T-helper 2 cell (primary cell): Measurements from ENCODE around the gene LGR4.

ENCODE experiments used
- DNase-seq, 5 experiments: peaks; one replicate each; pipeline versions ENCODE4 v3.0.0 to v3.0.0-alpha.2; 2012 to 2022

LGR4 gene

DNA sequence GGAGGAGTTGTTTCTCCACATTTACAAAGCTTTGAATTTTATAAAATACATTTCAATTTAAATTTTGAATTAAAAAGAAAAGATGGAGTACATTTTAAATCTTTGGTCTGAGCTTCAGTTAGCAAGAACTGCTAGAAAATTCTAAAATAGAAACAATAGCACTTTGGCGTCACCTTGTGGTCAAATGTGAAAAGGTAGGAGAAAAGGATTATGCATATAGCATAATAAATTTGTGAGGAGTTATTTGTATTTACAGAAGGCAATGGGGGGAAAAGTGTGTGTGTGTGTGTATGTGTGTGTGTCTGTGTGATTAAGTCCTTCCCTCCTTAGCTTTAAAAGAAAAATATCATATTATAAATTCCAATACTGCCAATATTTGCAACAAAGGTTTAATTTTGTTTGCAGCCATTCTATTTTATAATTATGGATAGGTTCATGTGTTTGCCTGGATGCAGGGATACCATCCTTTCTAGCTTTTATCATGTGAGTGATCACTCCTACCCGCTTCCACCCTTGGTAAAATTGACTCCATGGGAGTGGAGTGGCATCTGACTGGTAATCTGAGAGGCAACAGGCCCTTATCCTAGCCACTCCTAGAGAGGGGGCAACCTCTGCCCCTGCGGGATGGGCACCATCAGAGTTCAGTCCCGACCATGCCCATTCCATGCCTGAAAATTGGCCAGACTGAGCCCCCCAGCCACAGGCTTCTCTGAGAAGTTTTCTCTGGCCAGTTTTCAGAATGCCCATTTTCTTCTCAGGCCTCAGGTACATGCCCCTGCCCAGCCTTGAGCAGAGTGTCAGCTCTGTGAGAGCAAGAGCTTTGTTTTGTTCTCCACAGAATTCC, 13.6 kb upstream of the LGR4 start:
- DNase-seq, result peak in 2 of 5 experiments; percentile 28 to 51

DNA sequence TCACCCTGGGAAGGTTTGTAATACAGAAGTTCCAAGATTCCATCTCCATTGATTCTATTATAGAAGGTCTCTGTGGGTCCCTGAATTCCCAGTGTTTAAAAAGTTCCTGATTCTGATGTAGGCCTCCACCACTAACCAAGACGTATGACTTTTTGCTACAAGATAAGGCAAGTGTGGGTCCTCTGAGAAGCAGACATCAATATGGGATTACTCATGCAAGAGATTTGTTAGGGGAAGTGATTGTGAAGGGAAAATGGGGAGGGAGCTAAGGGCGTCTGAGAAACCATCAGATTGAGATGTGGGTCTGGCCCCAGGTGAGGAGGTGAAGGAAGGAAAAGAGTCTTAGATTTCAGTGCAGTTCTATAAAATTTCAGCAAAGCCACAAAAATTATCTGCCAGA, 10.2 kb upstream of the LGR4 start:
- no peak for DNase-seq

DNA sequence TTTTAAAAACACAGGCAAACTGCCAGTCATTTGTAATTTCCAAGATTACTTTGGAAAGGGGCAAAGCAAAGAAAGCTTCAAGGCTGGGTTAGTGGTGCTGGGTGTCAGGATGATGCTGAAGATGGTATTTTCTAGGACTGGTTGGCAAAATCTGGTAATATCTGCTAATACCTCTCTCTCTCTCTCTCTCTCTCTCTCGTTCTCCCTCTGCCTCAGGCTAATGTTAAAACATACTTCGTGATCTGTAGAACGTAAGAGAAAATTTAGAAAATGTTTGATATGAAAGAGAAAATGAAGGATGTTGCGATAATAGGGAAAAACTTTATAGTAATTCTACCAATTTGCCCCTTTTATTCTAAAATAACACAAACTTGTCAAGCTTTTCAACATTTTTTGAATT, 9.4 kb upstream of the LGR4 start:
- DNase-seq, result no peak

- DNase-seq, result no peak
Measured at GRCh38 chr11:27477831-27478230, 5.2 kb upstream of the LGR4 start.

- DNase-seq, result no peak
Measured at GRCh38 chr11:27477243-27477642, 4.7 kb upstream of the LGR4 start.

GRCh38 chr11:27475622-27476021, 3.0 kb upstream of the LGR4 start:
- DNase-seq, result no peak

DNA sequence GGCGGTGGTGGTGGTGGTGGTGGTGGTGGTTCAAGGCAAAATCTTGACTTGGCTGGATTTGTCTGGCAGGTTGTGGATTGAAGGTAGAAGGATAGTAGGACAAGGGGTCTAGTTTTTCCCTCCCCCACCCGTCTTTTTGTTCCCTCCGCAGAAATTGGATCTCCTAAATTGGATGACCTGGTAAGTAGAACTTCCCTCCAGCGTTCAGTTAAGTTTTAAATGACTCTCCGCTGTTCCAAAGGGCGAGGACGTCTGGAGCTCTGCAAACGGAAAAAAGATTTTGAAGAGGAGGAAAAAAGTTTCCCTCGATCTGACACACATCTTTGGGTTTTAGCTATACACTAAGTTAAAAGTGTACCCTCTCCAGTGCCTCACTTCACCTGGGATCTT, 422 bp upstream of the LGR4 start:
- no peak for DNase-seq

DNA sequence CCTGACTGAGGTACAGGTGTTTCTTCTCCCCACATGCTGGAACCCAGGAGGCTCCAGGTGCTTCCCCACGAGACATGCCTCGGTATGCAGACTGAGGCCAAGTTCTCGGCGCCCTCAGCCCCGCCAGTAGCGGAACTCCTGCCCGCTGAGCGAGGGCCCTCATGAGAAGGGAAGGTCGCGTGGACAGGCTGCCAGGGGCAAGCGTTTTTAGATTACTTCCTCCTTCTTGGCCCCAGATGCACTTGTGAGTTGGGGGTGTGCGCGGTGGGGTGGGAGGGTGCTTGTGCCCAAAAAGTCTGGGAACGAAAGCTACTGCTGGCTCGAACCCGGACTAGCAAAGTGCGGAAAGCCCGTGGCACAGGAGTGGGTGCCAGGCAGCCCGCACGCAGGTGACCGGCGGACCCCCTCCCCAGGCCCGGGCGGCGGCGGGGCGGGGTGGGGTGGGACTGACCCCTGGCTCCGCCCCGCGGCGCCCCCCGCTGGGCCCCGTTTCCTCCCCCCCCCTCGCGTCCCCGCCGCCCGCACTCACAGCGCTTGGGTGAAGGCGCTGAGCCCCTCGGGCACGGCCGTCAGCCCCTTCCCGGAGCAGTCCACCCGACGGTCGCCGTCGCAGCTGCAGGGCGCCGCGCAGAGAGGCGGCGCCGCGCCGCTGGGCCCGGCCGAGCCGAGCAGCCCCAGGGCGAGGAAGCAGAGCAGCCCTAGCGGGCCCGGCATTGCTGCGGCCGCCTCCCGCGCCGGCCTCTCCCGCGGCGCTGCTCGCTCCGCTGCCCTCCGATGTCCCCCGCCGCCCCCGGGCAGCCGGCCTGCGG, 797 bp downstream of the LGR4 start:
- peak in 1 of 5 experiments; percentile 17 for DNase-seq

DNA sequence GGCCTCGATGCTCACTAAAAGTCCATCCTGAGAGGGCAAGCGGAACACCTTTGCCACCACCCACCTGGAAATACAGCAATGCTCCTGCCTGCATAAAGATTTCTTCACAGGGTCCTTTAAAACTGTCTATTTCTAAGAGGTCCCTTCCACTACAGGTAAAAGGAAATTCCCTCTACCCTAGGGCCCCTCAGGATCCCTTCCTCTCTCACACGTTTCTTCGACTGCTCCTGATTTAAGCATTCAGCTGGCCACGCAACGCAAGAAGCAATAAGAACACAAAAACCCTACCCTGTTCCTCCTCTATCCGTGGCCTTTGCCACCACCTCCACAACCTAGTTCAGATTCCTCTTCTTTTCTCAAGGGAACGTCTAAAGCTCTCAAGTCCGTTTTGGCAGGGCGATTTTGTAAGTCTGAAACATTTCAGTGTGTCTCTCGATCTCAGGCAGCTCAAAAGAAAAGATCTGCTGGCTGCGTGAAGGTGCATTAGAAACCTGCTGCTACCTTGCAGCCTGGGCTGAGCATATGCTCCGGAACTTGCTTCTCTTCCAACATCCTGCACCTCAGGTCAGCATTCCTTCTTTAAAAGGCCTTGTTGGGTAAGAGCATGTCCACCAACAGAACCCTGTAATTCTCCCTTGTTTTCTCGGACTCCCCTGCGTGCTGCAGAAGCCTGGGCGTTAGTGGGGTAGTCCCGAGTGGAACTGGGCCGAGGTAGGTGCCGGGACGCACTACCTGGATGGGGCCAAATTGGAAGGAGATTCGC, 1.6 kb downstream of the LGR4 start:
- DNase-seq, result no peak

DNA sequence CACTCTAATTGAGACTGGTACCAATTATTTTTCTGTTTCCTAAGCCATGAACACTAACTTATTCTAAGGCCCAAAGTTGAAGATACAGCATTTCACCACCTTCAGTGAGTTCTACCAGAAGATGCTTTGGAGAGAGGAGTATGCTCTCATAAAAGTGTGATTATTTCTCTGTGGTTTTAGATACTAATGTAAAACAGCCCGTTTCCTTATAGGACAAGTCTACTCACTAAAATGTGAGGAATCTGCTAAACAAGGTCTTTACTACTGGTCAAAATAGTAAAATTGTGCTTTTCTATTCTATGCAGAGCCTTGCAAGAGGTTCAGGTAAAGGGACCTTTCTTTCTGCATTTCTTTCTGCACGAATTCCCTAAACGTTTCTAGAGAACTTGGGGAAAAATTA, 2.4 kb downstream of the LGR4 start:
- no peak for DNase-seq

DNA sequence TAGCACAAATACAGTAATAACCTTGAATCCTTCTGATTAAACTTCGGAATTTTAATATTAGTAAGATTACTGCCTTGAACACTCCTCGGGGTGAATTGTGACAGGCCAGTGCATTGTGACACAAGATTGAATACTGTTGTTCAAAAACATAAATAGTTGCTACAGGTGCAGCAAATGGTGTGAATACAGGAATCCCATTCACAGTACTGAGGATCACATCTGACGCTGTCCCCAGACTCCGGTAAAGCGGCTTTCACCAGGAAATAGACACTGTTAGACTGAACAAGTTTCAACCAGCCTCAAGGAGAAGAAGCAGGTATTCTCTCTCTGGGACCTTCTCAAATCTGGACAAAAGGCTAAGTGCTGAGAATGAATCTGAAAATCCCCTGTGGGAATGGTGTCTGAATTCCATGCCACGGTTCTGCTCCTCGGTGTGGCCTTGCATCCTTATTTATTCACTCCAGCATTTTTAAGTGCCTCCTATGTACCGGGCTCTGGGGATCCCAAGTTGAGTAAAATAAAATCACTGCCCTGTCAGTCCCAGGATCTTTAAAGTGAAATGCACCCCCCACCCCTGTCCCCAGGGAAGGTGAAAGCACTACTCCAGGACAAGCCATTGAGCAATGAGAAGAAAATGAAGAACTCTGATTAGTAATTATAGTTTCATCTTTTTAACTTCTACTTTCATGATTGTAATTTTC, 3.4 kb downstream of the LGR4 start:
- DNase-seq, result no peak

DNA sequence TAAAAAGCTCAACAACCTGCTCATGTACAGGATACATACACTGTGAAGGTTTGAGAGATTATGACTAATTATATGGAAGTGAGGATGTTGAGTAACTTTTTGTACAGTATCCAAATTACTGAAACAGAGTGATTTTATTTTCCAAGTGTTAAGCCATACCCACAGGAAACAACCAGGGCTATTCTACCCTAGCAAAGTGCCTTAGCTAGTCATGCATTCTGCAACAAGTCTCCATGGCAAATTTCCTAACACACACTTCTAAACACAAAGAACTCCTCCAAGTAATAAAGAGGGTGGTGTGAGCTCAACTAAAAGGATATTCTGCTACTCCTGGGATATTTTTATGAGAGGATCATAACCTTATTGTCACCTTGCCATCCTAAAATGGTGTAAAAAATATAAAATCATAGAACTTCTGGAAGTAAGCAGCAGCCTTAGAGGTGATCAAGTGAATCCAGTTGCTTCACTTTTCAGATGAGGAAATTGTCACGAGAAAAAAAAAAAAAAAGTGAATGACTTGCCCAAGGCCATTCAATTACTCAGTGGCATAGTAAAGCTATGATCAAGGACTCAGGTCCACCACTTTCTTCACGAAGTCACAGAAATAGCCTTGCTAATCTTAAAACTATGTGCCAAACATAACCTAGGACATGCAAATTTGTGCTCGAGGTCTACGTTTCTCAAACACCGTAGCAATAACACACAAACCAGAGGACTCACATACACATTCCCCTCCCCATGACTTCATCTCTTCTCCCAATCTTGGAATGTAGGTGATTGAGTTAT, 4.2 kb downstream of the LGR4 start:
- no peak for DNase-seq

- DNase-seq, result no peak
Measured at GRCh38 chr11:27467181-27467913, 5.2 kb downstream of the LGR4 start.

GRCh38 chr11:27466363-27466762, 6.2 kb downstream of the LGR4 start:
- no peak for DNase-seq

GRCh38 chr11:27465629-27466028, 7.0 kb downstream of the LGR4 start:
- DNase-seq, result no peak

DNA sequence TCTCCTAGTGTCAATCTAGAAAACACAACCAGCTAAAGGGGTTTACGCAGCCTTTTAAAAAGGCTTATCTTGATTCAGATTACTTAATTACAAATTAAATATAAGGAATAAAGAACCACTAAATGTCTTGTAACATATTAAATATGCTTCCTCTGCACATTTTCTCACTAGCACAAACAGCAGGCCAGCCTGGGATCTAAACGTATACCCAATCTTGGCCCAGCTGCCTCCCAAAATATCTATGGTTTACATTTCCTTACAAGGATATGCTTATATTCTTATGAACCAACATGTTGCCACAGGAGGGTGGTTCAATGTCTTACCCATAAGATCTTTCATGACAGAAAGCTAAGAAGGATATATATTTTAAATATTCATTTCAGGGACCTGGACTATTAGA, 7.7 kb downstream of the LGR4 start:
- DNase-seq, result no peak

GRCh38 chr11:27464289-27464696, 8.3 kb downstream of the LGR4 start:
- no peak for DNase-seq

DNA sequence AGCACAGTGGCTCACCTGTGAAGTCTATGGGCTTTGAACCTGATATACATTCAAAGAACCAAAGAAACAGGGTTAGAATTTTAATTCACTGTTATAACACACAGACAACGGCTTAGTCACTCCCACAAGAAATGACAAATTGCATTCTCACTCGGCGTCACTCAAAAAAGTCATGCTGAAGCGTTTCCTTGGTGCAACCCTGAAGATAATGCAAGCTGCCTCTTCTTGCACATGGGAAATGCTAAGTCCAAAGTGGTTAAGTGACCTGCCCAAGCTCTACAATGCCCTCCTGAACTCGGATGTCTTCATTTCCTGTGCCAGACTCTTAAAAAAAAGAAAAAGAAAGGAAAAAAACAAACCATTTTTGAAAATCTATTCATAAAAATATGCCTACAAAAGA, 10.0 kb downstream of the LGR4 start:
- no peak for DNase-seq

DNA sequence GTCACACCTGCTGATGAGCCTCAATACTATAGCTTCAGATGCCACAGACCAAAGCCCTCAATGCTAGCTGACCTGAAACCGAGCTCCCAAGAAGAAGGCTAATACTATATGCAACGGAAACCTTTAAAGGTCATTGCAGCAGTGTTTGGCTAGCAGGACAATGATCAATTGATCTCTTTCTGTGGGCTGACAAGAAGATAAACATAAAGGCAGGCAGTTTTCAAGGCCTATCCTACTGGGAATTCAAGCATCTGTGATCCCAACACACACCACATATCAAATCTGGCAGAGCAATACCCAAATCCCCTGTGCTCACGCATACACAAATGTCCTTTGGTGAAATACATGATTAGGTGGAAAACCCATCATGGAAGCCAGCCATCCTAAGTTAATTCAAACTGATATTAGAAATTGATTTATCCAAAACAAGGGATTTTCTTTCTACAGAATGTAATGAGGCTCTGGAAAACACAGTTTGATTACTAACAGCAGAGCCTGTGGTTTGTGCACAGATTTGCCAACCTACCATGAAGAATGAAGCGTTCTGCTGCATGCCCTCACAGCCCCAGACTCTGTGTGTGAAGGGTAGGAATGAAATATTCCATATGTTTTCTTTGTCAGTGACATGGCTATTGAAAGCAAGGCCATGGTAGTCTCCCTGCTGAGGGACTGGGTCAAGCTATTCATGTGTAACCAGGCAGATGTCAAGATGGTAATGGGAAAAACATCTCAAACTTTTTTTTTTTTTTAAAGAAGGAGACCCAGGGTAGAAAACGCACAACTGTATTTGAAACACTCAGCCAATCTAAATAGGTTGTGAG, 12.2 kb downstream of the LGR4 start:
- DNase-seq, result no peak

GRCh38 chr11:27459191-27459590, 13.4 kb downstream of the LGR4 start:
- DNase-seq, result no peak
